ENCODE results near the gene ROCK1.
"Not testable (repeated sequence)": the region's sequence is repeated elsewhere in the genome, so short reads cannot be mapped to it uniquely, and the experiment has no call there.

ROCK1 gene

GRCh38 chr18:21051620-21052019, 60.0 kb downstream of the ROCK1 start:
- peak; percentile 40 for DNase-seq

- DNase-seq, result no peak
These were observed 62.3 kb downstream of the ROCK1 start for GRCh38 chr18:21049306-21049705.

GRCh38 chr18:21047126-21047525, 64.5 kb downstream of the ROCK1 start:
- peak; percentile 4 for DNase-seq

DNA sequence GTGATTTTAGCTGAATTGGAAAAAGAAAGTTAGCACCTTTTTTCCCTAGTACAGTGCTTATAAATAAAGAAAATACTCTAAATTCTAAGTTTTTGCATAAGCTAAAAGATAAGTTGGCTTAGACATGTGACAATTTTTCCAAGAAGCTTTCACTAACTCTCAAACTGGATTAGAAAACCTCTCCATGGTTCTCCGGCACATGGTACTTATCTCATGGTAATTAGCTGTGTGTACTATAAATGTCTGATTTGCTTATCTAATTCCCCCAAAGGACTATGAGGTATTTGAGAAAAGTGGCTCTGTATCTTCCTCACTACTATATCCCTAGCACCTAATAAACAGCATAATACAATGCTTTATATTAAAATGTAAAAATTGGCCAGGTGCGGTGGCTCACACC, 71.1 kb downstream of the ROCK1 start:
- no peak for DNase-seq

DNA sequence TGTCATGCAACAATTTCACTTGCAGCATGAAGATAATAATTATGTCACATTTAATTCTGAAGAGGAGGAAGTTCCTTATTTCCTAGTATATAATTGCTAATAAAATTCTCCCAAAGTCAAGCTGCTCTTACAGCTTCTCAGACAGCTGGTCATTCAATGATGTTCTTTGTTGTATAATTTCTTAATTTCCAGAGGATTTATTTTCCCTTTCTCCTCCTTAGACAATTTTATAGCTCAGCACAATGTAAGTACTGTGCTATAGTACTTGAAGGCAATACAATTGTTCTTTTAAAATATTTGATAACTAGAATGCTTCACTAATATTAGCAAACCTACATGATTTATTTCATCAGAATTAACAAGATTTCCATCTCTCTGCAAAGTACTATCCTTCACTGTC, 73.4 kb downstream of the ROCK1 start:
- DNase-seq, result no peak

DNA sequence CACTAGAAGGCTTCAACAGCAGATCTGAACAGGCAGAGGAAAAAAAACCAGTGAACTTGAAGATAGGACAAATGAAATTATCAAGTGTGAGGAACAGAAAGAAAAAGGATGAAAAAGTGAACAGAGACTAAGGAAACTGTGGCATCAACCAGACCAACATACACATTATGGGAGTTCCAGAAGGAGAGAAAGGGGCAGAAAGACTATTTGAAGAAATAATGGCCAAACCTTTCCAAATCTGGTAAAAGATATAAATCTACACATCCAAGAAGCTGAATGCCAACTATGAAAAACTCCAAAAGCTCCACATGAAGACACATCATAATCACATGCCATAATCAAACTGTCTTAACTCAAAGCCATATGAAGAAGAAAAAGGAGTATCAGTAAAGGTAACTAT, 79.8 kb downstream of the ROCK1 start:
- DNase-seq, result no peak

DNA sequence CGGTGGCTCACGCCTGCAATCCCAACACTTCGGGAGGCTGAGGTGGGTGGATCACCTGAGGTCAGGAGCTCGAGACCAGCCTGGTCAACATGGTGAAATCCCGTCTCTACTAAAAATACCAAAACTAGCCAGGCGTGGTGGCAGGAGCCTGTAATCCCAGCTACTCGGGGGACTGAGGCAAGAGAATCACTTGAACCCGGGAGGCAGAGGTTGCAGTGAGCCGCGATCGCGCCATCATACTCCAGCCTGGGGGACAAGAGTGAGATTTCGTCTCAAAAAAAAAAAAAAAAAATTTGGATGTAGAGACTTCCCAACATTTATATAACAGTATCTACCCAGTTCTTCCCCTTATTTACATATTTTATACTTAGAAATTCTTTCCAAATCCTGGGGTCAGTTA, 93.4 kb downstream of the ROCK1 start:
- not testable (repeated sequence) for DNase-seq

- DNase-seq, result no peak
These were observed 99.3 kb downstream of the ROCK1 start for GRCh38 chr18:21012308-21012707.

DNA sequence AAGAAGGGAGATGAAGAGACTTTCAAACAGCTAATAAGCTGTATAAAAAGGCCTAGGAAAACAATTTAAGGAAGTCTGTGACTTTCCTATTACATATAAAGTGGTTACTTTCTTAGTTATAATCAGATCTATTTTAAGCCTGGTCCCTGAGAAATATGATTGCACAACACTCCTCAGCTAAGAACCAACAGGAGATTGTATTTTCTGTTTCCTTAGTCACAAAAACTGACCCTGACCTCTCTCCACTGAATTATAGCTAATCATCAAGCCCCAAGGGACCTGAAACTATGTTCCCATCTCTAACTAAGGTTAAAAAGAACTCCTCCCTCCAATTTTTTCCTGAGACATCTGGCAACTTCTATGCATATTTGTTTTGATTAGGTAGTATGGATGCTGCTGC, 106.9 kb downstream of the ROCK1 start:
- DNase-seq, result peak; percentile 93

DNA sequence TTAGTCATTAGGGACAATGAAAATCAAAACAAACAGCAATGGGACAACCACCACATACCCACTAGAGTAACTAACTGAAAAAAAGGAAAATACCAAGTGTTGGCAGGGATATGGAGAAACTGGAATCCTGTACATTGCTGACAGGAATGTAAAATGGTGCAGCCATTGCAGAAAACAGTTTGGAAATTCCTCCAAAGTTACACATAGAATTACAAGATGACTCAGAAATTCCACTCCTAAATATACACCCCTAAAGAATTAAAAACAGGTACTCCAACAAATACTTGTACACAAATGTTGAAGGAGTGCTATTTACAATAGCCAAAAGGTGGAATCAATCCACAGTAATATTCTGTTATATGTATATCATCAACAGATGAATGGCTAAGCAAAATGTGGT, 110.9 kb downstream of the ROCK1 start:
- DNase-seq, result peak; percentile 52

- no peak for DNase-seq
These were observed 114.2 kb downstream of the ROCK1 start for GRCh38 chr18:20997371-20997770.

DNA sequence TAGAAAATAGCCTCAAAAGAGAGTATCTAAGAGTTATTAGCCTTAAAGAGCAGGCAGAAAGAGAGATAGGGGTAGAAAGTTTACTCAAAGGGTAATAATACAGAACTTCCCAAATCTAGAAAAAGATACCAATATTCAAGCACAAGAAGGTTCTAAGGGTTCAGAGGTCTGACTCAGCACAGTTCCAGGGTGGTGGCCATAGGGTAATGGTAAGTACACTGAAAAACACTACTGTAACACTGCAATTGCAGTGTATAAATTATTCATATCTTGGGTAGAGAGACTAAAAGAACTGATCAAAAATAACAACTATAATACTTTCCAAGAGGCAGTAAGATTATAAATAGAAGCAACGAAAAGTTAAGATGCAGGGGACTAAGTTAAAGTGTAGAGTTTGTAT, 115.2 kb downstream of the ROCK1 start:
- DNase-seq, result no peak

DNA sequence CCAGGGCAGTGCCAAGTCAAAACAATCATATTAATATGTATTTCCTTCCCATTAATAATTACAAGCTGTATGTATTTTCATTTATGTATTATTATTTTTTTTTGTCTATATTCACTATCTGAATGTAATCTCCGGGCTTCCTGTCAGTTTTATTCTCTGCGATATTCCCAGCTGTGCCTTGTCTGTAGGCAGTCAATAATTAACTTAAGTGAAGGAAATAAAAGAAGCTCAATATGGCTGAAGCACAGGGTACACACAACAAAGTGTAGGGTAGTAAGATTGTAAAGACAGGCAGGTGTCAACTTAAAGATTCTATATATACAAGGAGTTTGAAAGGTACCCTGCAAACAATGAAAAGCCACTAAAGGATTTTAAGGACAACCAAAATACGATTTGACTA, 122.9 kb downstream of the ROCK1 start:
- no peak for DNase-seq

- no peak for DNase-seq
These were observed 136.5 kb downstream of the ROCK1 start for GRCh38 chr18:20975077-20975476.

DNA sequence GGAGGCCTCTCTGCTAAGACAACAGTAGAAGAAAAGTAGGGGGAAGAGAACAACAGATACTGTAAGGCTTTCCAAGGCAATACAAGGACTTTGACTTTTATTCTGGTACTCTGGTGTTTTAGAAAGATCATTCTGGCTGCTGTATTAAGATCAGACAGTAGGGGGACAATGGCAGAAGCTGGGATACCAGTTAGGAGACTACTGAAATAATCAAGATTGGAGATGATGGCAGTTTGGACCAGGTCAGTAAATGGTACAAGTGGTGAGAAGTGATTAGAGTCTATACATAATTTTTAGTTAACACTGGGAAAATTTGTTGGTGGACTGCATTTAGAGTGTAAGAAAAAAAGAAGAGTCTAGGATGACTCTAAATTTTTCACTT, 139.7 kb downstream of the ROCK1 start:
- peak; percentile 34 for DNase-seq

- DNase-seq, result no peak
These were observed 144.8 kb downstream of the ROCK1 start for GRCh38 chr18:20966795-20967194.

DNA sequence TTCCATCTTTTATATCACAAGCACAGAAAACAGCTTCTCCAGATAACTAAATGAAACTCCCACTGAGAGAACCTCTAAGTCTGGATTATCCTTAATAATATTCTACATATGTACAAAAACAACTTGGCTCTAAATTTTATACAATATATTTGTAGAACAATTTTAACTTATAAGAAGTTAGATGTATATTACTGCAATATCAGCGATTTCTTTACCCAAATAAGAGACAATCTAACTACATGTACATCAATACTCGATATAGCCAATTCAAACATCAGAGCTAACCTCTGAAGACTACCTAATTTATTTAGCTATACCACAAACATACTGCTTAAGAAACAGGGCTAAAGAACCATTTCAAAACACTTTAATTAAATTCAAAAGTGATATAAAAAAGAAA, 148.6 kb downstream of the ROCK1 start:
- no peak for DNase-seq

GRCh38 chr18:20960735-20961134, 150.9 kb downstream of the ROCK1 start:
- DNase-seq, result no peak

- DNase-seq, result not testable (repeated sequence)
These were observed 160.8 kb downstream of the ROCK1 start for GRCh38 chr18:20950827-20951226.
